GM18873 (cell line): ENCODE data around the gene OTC.

Experiments
- ATAC-seq: cut with Tn5 transposase; IDR thresholded peaks from one replicate; pipeline ENCODE4 v1.9.1; 2021; ENCODE audit warnings: mild to moderate bottlenecking, moderate library complexity, moderate number of reproducible peaks; ENCODE audit not compliant: unreplicated experiment, low FRiP score

The OTC gene

GRCh38 chrX:38356401-38356800 lies 4.0 kb downstream of the OTC start:
- ATAC-seq = no peak

- ATAC-seq = no peak
Observed at GRCh38 chrX:38357747-38358673, 5.6 kb downstream of the OTC start.

GRCh38 chrX:38363046-38363445 lies 10.6 kb downstream of the OTC start:
- ATAC-seq = no peak

- no peak for ATAC-seq
Observed at GRCh38 chrX:38365954-38366353, 13.6 kb downstream of the OTC start.

DNA sequence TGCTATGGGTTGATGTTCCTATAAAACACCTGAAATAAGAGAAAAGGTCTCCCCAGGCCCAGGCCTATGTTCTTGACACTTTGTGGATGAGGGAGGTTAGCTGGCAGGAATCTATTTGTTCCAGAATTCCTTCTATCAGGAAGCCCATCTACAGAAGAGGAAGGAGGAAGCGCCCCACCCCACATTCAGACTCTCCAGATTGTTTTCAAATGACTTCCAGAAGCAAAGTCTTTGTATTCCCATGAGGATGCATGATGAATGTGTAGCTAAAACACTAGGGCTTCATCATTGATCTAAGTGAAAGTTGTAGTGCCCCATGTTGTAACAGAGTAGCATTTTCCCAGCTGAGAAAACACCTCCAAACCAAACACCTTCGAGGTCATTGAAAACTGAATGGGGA lies 16.4 kb downstream of the OTC start:
- ATAC-seq = no peak

DNA sequence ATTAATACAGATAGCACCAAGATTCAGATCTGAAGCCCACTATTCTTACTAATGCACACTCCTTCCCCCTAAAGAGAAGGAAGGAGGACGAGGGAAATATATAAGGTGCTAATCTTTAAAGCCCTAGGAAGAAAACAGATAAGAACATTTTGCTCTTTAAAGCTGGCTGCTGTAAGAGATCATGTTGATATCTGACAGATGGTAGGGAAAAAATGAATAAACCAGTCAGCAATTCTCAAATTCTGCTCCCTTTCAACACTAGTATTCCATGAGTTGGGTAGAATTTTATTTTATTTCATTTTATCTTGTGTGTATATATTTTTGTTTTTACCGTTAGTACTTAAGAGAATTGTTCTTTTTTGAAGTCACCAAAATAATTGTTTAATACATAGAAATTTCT lies 19.2 kb downstream of the OTC start:
- no peak for ATAC-seq

GRCh38 chrX:38374431-38374830 lies 22.0 kb downstream of the OTC start:
- no peak for ATAC-seq

GRCh38 chrX:38375891-38376290 lies 23.5 kb downstream of the OTC start:
- ATAC-seq = no peak

- ATAC-seq = no peak
Observed at GRCh38 chrX:38376747-38377146, 24.3 kb downstream of the OTC start.

- no peak for ATAC-seq
Observed at GRCh38 chrX:38379088-38379487, 26.7 kb downstream of the OTC start.

DNA sequence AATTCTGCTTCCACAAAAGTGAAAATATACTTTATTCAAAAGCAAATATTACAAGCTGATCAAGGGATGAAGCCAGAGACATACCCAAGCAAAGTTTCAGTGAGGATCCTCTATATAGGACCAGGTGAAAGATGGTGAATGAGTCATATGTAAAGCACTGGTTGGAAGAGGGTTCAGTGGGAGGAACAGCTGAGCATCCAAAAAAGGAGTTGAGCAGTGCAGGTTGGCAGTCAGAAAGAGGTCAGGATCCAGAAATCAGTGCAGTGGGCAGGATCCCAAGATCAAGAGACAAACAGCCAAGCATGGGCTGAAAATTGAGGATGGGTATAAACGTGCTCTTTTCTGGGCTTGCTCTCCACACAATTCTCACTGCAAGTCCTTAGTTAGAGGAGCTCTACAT lies 30.3 kb downstream of the OTC start:
- ATAC-seq = no peak

GRCh38 chrX:38400389-38400910 lies 48.0 kb downstream of the OTC start:
- no peak for ATAC-seq

GRCh38 chrX:38402118-38402517 lies 49.7 kb downstream of the OTC start:
- no peak for ATAC-seq

DNA sequence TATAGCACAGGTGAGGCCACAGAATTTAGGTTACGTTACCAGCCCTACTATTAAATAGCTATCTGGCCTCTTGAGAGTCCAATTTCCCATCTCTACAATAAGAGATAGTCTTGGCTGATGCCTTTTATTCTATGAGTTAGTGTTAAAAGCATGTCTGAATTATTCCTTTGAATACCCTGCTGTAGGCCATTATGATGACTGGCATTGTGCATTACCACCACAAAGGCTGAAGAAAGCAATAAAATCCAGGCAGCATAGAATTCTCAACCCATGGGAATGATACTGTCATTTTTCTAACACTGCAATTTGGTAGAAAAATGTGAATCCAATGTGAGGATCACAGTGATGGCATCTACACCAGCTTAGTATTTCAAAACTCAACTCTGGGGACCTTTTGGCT lies 51.4 kb downstream of the OTC start:
- ATAC-seq = no peak

DNA sequence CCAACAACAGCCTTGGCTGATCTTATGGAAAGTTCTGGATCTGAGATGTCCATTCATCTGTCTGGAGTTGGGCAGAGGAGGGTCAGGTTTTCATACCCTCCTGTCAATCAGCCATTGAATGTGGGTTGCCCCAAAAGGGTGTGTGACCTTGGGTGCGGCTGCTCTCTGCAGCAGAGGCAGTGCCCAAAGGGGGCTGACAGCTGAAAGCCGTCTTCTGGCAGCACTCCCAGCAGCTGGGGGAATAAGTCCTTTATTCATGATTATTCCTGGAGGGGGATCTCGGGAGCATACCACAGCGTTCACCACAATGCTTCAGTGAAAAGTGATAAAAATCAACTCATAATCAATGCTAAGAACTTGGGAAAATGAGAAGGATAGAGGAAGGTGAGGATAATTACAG lies 54.7 kb downstream of the OTC start:
- ATAC-seq = no peak

DNA sequence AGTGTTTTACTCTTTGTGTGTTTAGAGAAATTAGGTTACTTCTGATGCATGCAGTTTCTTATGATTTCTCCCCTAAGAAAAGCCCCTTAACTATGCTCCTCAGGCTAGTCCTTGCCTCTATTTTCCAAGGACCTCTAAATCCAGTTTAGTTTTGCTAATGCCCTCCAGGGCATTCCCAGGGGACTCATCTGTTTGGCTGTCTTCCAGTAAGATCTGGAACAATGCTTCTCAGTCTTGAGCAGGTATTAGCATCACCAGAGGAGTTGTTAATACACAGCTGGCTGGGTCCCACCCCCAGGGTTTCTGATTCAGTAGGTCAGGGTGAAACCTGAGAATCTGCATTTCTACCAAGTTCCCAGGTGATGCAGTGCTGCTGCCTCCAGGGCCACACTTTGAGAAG lies 56.9 kb downstream of the OTC start:
- no peak for ATAC-seq

GRCh38 chrX:38426785-38427184 lies 74.4 kb downstream of the OTC start:
- no peak for ATAC-seq

DNA sequence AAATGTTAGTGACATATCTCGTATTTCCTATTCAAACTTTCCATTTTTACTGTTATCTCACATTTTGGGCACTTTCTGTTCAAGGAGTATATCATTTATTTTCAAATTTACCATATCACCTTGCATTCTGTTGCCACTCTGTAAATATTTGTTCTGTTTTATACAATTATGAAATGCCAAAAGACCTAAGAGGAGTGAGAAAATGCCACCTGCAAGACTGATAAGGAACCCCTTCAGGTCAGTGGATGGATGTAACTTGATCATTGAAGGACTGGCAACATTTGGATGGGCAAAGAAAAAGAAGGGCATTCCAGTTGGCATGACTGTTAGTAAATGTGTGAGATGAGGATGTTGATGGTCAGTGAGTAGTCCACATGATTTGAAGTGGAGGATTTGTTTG lies 79.1 kb downstream of the OTC start:
- no peak for ATAC-seq

- no peak for ATAC-seq
Observed at GRCh38 chrX:38435130-38435529, 82.7 kb downstream of the OTC start.

GRCh38 chrX:38437093-38437492 lies 84.7 kb downstream of the OTC start:
- no peak for ATAC-seq

DNA sequence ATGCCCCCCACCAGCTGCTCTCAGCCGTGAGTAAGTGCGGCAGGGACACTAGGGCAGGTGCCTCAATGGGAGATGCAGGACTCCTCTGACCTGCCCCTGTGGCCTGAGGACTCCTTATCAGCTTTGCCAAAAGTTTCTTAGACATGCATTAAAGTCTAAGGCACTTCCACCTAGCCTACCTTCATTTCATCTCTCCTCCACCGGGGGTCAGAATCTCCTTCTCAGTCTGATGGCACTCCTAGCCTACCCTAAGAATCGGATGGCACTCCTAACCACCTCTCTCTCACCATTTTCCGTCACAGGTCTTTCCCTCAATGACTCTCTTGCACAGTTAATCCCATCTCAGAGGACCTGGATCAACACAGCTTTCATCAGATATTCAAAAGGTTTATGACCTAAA lies 85.9 kb downstream of the OTC start:
- no peak for ATAC-seq

DNA sequence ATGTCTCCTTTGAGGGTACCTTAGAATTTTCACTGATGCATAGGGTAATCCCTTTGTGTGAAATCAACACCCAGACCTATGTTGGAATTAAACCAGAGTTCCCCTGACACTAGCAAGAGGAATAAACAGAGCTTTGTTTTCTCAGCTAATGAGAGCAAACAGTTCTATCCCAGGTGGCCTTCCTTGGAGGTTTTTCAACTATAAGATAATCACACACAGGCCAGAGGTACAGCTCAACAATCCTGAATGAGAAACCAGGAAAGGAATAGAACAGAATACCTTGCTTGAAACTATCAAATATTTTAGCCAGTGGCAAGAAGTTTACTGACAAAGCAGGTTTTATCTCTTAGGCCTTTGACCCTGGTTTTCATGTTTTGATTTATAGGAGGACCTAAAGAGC lies 100.2 kb downstream of the OTC start:
- ATAC-seq = no peak
